Stimulated activated naive CD4-positive, alpha-beta T cell (primary cell): ENCODE data around the gene CTPS1.

ENCODE experiments used
- DNase-seq, 6 experiments: peaks; one replicate each; lab custom pipeline; 2025; lab: John Stamatoyannopoulos, UW

Gene CTPS1, protein sequence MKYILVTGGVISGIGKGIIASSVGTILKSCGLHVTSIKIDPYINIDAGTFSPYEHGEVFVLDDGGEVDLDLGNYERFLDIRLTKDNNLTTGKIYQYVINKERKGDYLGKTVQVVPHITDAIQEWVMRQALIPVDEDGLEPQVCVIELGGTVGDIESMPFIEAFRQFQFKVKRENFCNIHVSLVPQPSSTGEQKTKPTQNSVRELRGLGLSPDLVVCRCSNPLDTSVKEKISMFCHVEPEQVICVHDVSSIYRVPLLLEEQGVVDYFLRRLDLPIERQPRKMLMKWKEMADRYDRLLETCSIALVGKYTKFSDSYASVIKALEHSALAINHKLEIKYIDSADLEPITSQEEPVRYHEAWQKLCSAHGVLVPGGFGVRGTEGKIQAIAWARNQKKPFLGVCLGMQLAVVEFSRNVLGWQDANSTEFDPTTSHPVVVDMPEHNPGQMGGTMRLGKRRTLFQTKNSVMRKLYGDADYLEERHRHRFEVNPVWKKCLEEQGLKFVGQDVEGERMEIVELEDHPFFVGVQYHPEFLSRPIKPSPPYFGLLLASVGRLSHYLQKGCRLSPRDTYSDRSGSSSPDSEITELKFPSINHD

DNA sequence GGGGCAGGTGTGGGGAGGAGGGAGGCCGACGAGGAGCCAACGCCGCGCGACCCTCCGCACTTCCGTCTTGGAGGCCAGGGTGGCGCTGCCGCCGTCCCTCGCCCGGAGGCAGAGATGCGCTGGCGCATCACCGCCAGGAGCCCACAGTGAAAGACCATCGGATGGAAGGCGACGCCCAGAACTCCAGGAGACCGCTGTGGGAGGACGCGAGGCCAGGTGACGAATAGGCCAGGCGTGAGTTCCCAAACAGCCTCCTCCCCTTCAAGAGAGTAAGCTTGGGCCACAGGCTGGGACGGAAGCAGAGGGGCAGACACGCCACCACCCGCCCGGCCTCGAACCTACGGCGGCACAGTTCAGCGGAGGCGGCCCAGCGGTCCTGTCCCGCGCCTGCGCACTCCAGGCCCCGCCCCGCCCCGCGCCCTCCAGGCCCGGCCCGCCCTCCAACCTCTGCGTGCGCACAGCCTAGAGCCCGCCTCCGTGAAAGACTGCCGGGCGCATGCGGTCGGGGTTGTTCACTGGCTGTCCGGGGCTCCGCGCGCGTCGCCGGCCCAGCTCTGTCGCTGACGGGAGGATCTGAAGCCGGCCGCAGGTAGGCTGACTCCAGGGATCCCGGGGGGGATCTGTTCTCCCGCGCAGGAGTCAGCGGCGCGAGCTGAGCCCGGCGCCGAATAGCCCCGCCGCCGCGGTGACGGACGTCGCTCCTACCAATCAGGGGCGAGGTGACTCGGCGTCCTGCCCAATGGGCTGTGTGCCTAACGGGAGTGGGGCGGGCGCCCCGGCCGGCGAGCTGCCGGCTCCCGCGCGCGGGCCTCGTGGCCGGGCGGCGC, at the start of gene CTPS1:
TSS of gene CTPS1 (plus strand) at position 456 of the 827 bp plus-strand sequence. CDS start 3,595 bp downstream, outside the sequence.
- peak; percentile 90 to 98 (median 94) for DNase-seq

DNA sequence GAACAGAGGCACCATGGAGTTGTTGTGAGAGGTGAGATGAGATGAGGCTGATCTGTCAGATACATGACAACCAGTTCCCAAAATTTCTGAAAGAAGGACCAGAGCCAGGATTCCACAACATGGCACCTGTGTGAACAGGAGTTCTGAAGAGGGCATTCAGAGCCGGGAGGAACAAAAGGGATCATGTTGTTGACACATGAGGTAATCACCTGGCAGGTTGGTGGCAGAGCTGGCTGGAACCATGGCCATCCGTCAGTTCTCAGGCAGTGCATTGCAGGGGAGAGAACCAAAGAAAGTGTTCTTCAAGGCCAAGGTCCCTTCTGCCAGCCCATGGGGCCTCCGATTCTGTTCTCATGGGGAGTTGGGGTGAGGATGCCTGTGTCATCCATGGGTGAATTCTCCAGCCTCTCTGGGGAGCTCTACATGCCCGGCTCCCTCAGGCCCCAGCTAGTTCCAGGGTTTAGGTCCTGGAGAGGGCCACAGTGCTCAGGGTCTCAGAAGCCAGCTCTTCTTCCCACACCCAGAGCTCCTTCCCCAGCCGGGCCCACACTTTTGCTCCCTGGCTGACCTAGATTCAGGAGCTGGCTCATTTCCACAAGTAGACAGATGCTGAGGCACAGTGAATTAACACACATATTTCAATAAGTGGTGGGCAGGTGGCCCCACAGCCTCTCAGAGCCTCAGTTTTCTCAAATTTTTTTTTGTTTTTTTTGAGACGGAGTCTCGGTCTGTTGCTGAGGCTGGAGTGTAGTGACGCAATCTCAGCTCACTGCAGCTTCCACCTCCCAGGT, 49.1 kb upstream of the CTPS1 start:
- DNase-seq = no peak

DNA sequence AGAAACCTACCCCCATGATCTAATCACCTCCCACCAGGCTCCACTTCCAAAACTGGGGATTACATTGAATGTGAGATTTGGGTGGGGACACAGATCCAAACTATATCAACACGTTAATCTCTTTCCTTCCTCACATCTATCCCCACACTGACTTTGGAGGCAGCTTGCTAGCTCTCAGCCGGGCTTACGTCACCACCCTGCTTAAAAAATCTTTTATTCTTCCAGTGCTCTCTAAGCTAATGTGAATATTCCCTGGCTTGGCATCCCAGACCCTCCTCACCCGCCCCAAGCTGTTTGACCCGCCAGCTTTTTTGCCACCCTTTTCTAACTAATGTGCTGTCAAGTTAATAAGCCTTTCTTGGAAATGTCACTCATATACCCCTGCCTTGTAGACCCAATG, 47.9 kb upstream of the CTPS1 start:
- no peak for DNase-seq

DNA sequence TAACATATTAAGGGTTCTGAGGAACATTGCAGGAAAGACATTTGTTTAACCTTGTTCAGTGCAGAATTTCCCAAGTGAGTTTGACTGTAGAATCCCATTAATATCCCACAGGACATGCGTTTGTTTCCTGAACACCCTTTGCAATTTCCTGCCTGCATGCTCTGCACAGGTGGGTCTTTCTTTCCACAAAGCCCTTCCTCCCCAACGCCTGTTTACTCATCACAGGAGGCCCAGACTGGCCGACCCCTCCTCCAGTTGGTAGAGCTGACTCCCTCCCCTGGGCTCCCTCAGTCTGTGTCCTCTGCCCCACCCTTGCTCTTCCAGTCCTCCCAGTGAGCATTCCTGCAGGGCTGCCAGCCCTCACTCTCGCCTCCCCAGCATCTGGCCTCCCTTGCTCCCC, 47.5 kb upstream of the CTPS1 start:
- no peak for DNase-seq

DNA sequence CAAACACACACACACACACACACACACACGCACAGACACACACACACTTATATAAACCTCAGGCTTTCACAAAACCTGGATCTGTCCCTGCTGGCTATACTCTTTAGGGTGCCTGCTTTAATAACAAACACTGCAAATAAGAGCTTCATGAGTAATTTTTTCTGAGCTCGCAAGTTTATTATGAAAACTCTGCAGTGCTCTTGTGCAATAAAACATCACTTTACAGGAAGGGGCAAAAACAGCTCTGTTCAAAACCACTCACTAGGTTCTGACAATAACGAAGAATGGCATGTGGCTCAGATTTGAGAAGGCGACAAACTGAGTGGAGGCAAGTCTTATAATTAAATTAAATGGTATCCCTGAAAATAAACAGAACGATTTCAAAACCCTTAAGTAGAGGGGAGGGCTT, 42.6 kb upstream of the CTPS1 start:
- DNase-seq = no peak

DNA sequence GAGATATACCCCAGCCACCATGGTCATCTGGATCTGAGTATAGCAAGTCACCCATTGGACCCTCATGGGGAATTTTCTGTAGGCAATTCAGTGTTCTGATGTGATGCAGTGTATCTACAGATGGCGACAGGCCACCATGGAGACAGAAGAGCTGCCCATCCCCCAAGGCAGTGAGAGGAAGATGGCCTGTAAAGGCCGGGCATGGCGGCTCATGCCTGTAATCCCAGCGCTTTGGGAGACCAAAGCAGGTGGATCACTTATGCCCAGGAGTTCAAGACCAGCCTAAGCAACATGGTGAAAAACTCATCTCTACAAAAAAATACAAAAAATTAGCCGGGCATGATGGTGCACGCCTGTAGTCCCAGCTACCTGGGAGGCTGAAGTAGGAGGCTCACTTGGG, 41.1 kb upstream of the CTPS1 start:
- DNase-seq = no peak

DNA sequence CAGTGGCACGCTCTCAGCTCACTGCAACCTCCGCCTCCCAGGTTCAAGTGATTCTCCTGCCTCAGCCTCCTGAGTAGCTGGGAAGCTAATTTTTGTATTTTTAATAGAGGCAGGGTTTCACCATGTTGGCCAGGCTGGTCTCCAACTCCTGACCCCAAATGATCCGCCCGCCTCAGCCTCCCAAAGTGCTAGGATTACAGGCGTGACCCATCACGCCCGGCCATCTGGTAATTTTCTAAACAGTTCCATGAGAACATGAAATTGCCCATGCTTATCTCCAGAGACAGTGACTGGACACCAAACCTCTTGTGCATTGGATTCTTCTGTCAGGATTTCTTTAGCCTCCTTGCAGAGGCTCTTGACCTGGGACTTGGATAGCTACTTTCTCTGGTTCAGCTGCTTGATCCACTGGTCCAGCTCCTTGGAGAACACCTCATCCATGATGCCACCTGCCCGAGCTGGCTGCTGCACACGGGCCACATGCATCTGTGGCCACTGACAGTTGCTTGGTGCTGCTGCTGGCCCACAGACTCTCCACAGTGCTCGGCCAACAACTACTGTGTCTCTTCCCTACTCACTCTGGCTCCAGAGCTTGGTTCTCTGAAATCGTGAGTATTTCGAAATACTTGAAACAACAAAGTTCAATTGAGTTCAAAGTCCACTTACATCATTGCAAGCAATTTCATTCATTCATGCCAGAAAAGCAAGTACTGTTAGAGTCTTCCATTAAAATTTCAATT, 40.0 kb upstream of the CTPS1 start:
- no peak for DNase-seq

DNA sequence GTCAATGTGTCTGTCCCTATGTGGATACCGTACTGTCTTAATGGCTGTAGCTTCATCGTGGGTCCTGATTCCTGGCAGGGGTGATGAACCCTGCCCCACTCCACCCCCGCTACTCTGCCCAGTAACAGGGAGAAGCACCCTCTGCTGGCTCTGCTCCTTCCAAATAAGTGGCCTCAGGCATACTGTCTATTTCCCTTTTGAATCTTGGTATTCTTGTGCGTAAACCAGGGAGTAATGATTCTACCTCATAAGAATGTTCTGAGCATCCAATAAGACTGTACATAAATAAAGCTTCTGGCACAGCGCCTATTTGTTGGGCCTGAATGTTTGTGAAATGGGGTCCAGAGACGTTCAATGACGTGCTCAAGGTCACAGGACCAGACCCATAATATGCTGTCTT, 35.2 kb upstream of the CTPS1 start:
- DNase-seq = no peak

DNA sequence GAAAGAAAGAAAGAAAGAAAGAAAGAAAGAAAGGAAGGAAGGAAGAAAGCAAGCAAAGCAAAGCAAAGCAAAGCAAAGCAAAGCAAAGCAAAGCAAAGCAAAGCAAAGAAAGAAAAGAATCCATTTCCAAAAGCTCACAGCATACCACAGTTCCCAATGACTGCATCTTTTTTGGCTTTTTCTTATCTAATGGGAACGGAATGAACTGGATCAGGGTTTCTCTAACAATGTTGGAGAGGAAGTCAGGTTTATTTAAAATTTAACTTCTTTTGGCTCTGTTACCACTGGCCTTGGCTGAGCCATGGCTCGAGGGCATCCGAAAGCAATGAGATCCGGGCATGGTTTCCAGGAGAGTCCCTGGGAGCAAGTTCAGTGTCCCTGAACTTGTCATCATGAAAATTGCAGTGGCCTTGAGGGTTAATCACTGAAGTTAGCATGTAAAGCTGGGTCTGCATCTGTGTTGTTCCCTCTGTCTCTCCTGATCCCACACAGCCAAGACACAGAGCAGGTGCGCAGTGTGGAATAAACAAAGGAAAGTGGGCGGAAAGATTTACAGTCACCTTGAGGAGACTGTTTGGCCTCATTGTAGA, 34.6 kb upstream of the CTPS1 start:
- DNase-seq = no peak

DNA sequence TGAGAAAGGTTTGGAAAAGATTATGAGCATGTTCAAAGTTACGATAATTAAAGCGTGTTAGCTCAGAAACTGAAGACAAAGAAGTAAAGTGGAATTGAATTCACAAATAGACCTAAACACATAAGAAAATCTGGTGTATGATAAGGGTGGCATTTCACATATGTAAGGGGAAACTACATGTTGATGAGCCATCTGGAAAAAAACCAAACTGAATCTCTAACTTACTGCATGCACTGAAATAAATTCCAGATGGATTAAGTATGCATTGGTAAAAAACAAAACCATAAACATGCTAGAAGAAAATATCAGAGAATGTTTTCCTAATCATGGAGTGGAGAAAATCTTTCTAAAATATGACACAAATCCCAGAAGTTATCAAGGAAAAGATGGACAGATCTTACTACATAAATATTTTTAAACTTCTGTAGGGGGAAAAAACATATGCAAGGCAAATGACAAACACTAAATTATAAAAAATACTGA, 34.0 kb upstream of the CTPS1 start:
- no peak for DNase-seq

DNA sequence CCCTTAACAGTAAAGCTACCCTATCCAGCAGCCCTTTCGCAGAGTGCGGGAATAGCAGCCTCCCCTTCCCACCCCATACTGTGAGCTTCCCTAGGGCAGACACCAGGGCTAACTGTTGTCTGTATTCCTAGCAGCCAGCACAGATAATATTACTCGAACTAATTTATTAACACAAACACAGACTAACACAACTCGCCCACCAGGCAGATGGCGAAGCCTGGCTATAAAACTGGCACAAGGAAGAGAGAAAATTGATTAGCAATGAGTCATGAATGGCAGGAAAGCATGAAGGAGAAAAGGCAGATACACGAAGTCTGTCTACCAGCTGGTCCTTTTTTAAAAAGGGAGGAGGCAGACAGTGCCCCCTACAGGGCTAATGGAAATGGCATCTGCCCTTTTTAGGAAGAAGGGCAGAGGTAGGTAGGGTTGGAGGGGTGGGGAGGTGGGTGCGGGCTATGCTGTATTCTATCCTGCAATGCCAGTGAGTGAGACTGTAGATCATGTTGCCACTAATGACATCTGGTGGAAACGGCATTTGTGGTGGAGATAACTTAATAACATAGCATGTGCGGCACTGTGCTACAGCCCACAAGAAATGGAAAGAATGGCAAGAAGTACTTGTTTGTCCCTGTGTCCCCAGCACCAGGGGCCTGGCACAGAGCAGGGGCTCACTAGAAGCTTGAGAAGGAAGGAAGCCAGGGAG, 30.6 kb upstream of the CTPS1 start:
- DNase-seq = peak in 4 of 6 experiments; percentile 7 to 40 (median 21)

DNA sequence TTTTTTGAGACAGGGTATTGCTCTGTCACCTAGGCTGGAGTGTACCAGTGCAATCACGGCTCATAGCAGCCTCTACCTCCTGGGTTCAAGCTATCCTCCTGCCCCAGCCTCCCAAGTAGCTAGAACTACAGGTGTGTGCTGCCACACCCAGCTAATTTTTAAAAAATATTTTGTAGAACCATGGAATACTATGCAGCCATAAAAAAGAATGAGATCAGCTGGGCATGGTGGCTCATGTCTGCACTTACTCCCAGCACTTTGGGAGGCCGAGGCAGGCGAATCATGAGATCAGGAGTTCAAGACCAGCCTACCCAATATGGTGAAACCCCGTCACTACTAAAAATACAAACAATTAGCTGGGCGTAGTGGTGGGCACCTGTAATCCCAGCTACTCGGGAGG, 29.9 kb upstream of the CTPS1 start:
- no peak for DNase-seq

DNA sequence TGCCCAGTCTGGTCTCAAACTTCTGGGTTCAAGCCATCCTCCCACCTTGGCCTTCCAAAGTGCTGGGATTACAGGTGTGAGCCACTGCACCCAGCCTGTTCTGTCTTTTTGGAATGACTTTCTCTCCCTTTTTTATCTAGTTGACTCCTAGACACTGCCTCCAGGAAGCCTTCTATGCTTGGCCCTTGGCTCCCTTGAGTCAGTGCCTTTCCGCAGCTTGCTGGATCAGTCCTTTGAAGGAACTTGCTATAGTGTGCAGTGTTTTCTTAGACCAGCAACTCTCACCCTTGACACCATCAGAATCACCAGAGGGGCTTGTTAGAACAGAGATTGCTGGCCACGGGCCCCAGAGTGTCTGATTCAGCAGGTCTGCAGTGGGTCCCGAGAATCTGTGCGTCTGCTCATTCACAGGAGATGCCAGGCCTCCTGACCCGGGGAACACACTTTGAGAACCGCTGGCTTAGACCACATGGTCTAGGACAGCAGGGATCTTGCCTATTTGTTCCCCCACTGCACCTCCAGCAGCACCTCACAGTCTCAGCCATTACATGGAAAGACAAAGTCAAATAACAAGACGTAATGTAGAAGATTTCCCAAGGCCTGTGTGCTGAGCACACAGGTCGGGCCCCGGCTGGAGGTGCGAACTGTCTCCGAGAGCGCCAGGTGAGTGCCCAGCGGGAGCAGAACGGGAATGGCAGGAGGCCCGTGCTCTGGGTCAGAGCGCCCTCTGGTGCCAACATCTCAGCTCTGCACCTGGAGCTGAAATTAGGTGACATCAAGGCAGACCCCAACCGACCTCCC, 27.4 kb upstream of the CTPS1 start:
- DNase-seq = peak in 5 of 6 experiments; percentile 20 to 62 (median 32)

DNA sequence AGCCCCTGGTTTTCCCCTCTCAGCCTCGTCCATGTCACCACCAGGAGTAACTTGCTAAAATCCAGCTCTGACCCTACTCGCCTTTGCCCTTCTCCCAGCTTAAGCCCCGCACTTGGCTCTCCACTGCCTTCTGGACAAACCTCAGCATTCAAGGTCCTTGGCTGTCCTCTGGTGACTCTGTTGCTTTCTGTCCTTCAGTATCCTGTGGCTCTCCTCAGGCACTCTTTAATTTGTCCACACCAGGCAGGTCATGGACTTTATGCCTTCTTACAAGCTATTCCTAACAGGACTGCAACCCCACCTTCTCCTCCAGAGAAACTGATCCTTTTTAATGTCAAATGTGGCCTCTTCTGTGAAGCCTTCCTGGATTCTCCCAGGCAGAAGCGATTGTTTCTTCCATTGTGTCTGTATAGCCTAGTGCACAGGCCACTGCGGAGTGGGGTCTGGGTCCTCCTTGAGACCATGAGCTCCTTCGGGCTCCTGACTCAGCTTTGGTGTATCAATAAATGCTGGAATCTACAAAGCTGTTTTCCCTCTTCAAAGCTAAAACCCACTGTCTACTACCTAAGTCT, 26.7 kb upstream of the CTPS1 start:
- no peak for DNase-seq

DNA sequence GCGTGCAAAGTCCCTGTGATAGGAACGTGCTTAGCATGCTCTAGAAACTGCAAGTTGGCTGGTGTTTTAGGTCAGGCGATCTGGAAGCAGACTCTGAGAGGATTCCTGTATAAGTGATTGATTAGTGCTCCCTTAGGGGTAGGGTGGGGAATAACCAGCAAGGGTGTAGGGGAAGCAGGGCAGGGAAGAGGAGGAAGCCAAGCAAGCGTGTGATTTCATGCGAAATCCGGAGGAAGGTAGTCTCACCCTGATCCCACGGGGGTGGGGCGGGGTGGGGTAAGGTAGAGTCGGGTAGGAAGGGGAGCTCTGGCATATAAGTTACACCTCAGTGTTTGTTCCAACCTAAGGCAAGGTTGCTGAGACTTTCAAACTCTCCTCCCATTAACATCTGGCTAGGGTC, 24.9 kb upstream of the CTPS1 start:
- DNase-seq = no peak

DNA sequence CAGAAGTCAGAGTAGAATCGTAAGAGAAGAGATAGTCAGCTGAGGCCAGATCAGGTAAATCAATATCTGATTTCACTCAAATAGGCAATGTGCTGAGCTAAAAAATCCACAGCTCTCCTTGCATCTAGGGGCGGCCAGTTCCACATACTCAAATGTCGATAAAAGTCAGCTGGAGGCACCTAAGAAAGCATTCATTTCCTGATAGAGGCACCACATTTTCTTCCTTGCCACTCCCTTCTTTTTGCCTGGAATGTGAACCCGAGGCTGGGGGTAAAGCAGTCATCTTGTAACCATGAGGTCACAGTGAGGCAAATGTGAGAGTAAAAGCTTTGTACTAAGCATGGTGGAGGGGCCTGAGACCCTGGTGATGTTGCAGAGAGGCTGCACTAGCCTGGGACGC, 24.2 kb upstream of the CTPS1 start:
- no peak for DNase-seq

DNA sequence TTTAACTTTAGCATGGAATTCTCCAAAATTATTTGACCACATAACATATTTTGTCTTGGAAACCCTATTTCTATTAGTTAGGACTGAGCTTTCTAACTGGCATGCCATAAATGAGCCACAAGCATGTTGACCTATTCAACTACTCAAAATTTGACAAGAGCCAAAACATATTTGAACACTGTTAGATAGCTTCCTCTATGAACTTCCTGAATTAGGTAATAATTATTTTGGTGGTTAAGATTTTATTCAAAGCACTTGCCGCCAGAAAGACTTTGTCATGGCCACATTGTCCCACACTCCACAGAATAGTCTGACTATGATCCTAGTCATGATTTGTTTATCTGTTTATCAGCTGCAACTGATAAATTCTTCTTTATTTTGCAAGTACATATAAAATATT, 23.1 kb upstream of the CTPS1 start:
- no peak for DNase-seq

DNA sequence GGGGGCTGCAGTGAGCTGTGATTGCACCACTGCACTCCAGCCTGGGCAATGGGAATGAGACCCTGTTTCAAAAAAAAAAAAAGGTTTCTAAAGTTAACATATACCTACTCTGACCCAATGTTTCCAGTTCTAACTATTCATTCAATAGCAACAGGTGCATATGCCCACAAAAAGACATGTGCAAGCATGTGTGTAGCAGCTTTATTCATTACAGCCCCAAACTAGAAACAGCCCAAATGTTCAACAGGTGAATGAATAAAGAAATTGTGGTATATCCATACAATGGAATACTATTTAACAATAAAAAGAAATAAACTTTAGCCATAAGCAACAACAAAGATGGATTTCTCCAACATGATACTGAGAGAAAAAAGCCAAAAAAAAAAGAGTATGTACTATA, 21.3 kb upstream of the CTPS1 start:
- no peak for DNase-seq

DNA sequence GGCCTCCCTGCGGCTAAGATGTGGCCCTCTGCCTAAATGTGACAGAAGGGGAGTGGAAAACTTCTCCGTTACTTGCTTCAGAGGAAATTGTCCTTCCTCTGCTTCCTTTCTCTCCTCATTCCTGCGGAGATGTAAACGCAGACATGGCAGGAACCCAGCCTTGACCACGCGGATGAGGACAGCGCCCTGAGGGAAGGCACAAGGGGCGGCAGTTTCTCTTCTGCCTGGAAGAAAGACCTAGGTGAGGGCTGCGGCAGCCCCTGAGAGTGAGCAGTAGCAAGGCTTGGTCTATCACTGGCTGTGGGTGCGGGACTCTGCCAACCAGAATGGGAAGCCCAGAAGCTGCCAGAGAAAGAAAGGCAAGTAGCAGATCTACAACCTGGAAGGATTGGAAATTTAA, 14.0 kb upstream of the CTPS1 start:
- DNase-seq = no peak
